ENCODE measurements around the gene CCDC191. TPM values are rescaled to one million over a fixed set of nuclear protein-coding genes. Genes with fewer than 3 reads are reported as not detected.

Gene CCDC191
- total RNA-seq, 1 donor from 2014 or later: 15.6 TPM

GRCh38 chr3:114011059-114011797, 45.1 kb downstream of the CCDC191 start:
- no peak for TF ChIP-seq CTCF (IDR thresholded peaks at IDR 0.05; ENCODE audit: unreplicated experiment)
- Mint-ChIP-seq H3K27ac (peak overlapping the region; percentile 39), H3K27me3 (no peaks in the 10 kb centered on the region), H3K4me1 (ENCODE audit: low read depth) (no peaks in the 10 kb centered on the region), H3K4me3 (ENCODE audit: low read depth) (no peak overlapping the region), H3K36me3 (ENCODE audit: insufficient read depth) (peaks cover 7% of the 10 kb centered on the region), H3K9me3 (ENCODE audit: low read depth) (no peaks in the 10 kb centered on the region)
- DNase-seq (ENCODE audit: low spot score, unreplicated experiment): no peak

- Mint-ChIP-seq H3K4me1 (ENCODE audit: low read depth) (no peaks in the 10 kb centered on the region), H3K27me3 (no peaks in the 10 kb centered on the region), H3K36me3 (ENCODE audit: insufficient read depth) (peaks cover 20% of the 10 kb centered on the region), H3K27ac (no peak overlapping the region), H3K4me3 (ENCODE audit: low read depth) (no peak overlapping the region), H3K9me3 (ENCODE audit: low read depth) (peaks cover 5% of the 10 kb centered on the region)
- no peak for DNase-seq (ENCODE audit: low spot score, unreplicated experiment)
- no peak for TF ChIP-seq CTCF (IDR thresholded peaks at IDR 0.05; ENCODE audit: unreplicated experiment)
Observed at GRCh38 chr3:114005481-114005880, 50.8 kb downstream of the CCDC191 start.

GRCh38 chr3:113985541-113985940, 70.8 kb downstream of the CCDC191 start:
- DNase-seq (ENCODE audit: low spot score, unreplicated experiment): no peak
- Mint-ChIP-seq H3K27me3 (no peaks in the 10 kb centered on the region), H3K4me3 (ENCODE audit: low read depth) (no peak overlapping the region), H3K9me3 (ENCODE audit: low read depth) (peaks cover 4% of the 10 kb centered on the region), H3K36me3 (ENCODE audit: insufficient read depth) (peaks cover 26% of the 10 kb centered on the region), H3K4me1 (ENCODE audit: low read depth) (no peaks in the 10 kb centered on the region), H3K27ac (no peak overlapping the region)
- no peak for TF ChIP-seq CTCF (IDR thresholded peaks at IDR 0.05; ENCODE audit: unreplicated experiment)

GRCh38 chr3:113983544-113983943, 72.8 kb downstream of the CCDC191 start:
- Mint-ChIP-seq H3K4me3 (ENCODE audit: low read depth) (no peak overlapping the region), H3K27me3 (no peaks in the 10 kb centered on the region), H3K4me1 (ENCODE audit: low read depth) (no peaks in the 10 kb centered on the region), H3K36me3 (ENCODE audit: insufficient read depth) (peaks cover 29% of the 10 kb centered on the region), H3K27ac (no peak overlapping the region), H3K9me3 (ENCODE audit: low read depth) (peaks cover 4% of the 10 kb centered on the region)
- no peak for TF ChIP-seq CTCF (IDR thresholded peaks at IDR 0.05; ENCODE audit: unreplicated experiment)
- no peak for DNase-seq (ENCODE audit: low spot score, unreplicated experiment)

GRCh38 chr3:113981803-113982202, 74.5 kb downstream of the CCDC191 start:
- no peaks in the 10 kb centered on the region for H3K4me1 Mint-ChIP-seq (ENCODE audit: low read depth)
- TF ChIP-seq CTCF (IDR thresholded peaks at IDR 0.05; ENCODE audit: unreplicated experiment): no peak
- peaks cover 26% of the 10 kb centered on the region for H3K36me3 Mint-ChIP-seq (ENCODE audit: insufficient read depth)
- no peaks in the 10 kb centered on the region for H3K27me3 Mint-ChIP-seq
- no peak overlapping the region for H3K27ac Mint-ChIP-seq
- peaks cover 4% of the 10 kb centered on the region for H3K9me3 Mint-ChIP-seq (ENCODE audit: low read depth)
- no peak for DNase-seq (ENCODE audit: low spot score, unreplicated experiment)
- H3K4me3 Mint-ChIP-seq (ENCODE audit: low read depth): no peak overlapping the region
